Activated B cell treated with CpG ODN at 0.5 μM for 24 hours (primary cell): ENCODE results near the gene SPAG6. TPM values are rescaled to one million over a fixed set of nuclear protein-coding genes. Genes with fewer than 3 reads are reported as not detected.
A peak's percentile ranks its signal among the peaks of the same experiment; 100 is the strongest.

ENCODE experiments used
- ATAC-seq: fragments of 200-7000 bp; cut with Tn5 transposase; one replicate; pipeline ENCODE4 v1.10.0; 2021; ENCODE audit warnings: low read depth, mild to moderate bottlenecking, moderate library complexity
- CTCF ChIA-PET: fragments of 350-600 bp; sonication (Branson Sonifier 250); formaldehyde crosslinking; loops from one replicate; lab custom pipeline; 2021; ENCODE audit warnings: antibody characterized with exemption; lab: Charles Lee
- POLR2A ChIA-PET: fragments of 350-600 bp; sonication (Branson Sonifier 250); formaldehyde crosslinking; loops from one replicate; lab custom pipeline; 2021; ENCODE audit warnings: antibody characterized with exemption; lab: Charles Lee
- DNase-seq: peaks from one replicate; pipeline ENCODE4 v3.0.0; 2022
- H3K27ac Mint-ChIP-seq: one replicate; pipeline ENCODE4 v1.8.0; 2020; ENCODE audit warnings: mixed read lengths
- H3K27me3 Mint-ChIP-seq: one replicate; pipeline ENCODE4 v1.8.0; 2021; ENCODE audit warnings: mixed read lengths
- H3K36me3 Mint-ChIP-seq: one replicate; pipeline ENCODE4 v1.8.0; 2021; ENCODE audit warnings: low read depth, mixed read lengths
- H3K4me1 Mint-ChIP-seq: one replicate; pipeline ENCODE4 v1.8.0; 2021; ENCODE audit warnings: mixed read lengths
- H3K4me3 Mint-ChIP-seq: one replicate; pipeline ENCODE4 v1.8.0; 2020; ENCODE audit warnings: mild to moderate bottlenecking, mixed read lengths
- H3K9me3 Mint-ChIP-seq: one replicate; pipeline ENCODE4 v1.8.0; 2020; ENCODE audit warnings: mixed read lengths
- intact Hi-C: fragments of 100-400 bp; cut with micrococcal nuclease; formaldehyde crosslinking; loops from one replicate; pipeline ENCODE4 v1.15.1; 2024
- total RNA-seq: library from RNA; stranded (reverse); gene quantifications from 2 replicates; pipeline ENCODE4 v1.2.3, GENCODE V29; 2022
- TF ChIP-seq, protein P1 (sequence below): fragments of 200-600 bp; IDR thresholded peaks from one replicate; pipeline ENCODE4 v1.8.0; 2022; ENCODE audit warnings: antibody characterized with exemption, mild to moderate bottlenecking

Gene SPAG6
- total RNA-seq, 1 donor from 2014 or later: 0.62 TPM

DNA sequence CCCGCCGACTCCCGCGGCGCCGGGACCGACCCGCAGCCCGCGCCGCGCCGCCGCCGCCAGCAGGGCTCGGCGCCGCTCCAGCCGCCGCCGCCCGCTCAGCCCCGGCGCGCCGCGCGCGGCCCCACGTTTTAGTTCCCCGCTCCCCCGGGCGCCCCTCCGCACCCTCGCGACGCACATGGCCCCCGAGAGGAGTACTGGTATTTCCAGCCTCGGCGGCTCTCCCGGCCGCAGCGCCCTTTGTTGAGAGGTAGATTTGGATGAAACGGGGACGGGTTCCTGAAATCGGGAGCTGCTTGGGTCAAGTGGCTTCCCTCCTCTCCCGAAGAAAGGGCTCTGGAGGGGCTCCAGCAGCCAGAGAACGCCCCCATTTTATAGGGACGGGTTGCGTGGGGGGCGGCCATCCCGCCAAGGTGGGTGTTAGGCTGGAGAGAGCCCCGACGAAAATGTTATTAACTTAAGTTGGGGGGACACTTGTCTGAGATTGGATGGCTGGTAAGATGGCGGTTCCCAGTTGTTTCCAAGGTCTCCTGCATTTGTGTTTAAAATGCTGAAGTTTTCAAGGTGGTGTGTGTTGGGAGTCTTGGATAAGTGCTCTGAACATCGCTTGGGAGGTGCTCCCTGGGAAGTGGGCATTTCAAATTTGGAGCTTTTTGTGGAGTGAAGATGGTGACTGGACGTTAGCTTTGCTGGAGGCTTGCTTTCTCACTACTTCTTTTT is 23.2 kb upstream of the SPAG6 start:
- POLR2A ChIA-PET: interaction anchor here (1.0 to 2.8 kb wide), 9 partner anchors 9 to 279 kb away, joined by 4 to 41 read pairs (median 7); no protein-coding TSS in a partner anchor
- Mint-ChIP-seq H3K9me3 (no peaks in the 10 kb centered on the region), H3K4me1 (peaks cover 65% of the 10 kb centered on the region), H3K27me3 (no peaks in the 10 kb centered on the region), H3K36me3 (peaks cover 8% of the 10 kb centered on the region), H3K4me3 (peak overlapping the region; percentile 88), H3K27ac (peak overlapping the region; percentile 84)
- intact Hi-C loops: loop anchor here (1.0 to 5.0 kb wide), 5 partner anchors 18 to 400 kb away; partner anchors contain the start of gene DNAJC1
- ATAC-seq: no peak
- TF ChIP-seq, protein P1, sequence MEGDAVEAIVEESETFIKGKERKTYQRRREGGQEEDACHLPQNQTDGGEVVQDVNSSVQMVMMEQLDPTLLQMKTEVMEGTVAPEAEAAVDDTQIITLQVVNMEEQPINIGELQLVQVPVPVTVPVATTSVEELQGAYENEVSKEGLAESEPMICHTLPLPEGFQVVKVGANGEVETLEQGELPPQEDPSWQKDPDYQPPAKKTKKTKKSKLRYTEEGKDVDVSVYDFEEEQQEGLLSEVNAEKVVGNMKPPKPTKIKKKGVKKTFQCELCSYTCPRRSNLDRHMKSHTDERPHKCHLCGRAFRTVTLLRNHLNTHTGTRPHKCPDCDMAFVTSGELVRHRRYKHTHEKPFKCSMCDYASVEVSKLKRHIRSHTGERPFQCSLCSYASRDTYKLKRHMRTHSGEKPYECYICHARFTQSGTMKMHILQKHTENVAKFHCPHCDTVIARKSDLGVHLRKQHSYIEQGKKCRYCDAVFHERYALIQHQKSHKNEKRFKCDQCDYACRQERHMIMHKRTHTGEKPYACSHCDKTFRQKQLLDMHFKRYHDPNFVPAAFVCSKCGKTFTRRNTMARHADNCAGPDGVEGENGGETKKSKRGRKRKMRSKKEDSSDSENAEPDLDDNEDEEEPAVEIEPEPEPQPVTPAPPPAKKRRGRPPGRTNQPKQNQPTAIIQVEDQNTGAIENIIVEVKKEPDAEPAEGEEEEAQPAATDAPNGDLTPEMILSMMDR: no peak
- peak; percentile 30 for DNase-seq
- CTCF ChIA-PET: no interaction called here

DNA sequence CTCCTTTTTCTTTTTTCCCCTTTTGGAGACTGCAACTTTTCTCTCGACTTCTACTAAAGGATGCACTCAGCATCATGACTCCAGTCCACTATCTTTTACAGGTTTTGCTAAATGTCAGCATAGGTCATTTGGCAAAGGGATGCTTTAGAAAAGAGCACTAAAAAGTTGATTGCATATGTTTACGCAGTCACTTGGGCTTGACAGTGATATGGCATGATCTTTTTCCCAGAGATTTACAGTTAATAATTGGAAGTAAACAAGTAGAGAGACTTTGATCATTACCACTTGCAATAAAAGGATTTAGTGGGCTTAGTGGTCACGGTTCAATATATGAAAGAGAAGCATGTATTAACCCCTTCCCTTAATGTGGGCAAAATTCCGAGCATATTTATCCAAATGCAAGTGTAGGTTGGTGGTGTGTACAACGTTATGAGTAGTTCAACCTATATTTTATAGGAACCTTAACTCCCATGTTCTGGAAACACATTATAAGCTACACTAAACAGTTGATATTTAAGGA is 22.6 kb upstream of the SPAG6 start:
- ChIA-PET POLR2A (interaction anchor here (0.6 to 2.8 kb wide), 8 partner anchors 9 to 694 kb away, joined by 3 to 41 read pairs (median 12); no protein-coding TSS in a partner anchor), CTCF (no interaction called here)
- peaks cover 60% of the 10 kb centered on the region for H3K4me1 Mint-ChIP-seq
- DNase-seq (no peak), ATAC-seq (no peak)
- H3K27ac Mint-ChIP-seq: peak overlapping the region; percentile 84
- no peaks in the 10 kb centered on the region for H3K9me3 Mint-ChIP-seq
- H3K4me3 Mint-ChIP-seq: peak overlapping the region; percentile 88
- peaks cover 12% of the 10 kb centered on the region for H3K36me3 Mint-ChIP-seq
- H3K27me3 Mint-ChIP-seq: no peaks in the 10 kb centered on the region
- intact Hi-C loops: loop anchor here (5.0 kb wide), 1 partner anchor 400 kb away; no protein-coding TSS in a partner anchor
- TF ChIP-seq, protein P1: no peak

DNA sequence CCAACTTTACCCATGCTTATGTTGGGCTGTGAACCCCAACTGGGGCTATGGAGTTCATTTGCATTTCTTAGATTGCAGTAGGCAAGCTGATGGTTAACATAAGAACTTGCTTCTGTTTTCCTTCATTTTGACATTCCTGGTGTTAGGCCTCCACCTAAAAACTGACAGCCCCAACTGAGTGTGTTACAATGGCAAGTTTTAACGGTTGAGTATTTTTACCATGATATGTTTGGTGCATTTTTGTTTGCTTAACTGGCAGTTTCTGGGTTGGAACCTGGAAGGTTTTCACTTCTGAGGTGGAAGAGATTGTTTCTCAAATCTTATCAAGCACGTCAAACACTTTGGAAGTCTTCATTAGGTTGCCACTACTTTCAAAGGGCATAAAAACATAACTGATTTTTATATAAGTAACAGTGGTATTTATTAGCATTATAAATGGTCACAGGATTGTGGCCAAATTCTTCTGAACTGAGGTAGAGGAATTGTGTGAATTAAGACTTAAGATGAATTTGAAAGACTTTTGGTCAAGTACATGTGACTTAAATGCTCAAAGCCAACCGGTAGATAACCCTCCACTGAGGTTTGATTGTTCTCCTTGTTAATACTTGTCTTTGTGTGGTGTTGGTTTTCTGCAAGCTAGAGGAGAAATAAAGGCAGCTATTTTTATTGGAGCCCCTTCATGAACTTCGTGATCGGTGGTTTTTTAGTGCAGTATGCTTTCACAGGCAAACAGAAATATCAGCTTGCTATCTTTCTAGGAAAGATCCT is 21.6 kb upstream of the SPAG6 start:
- POLR2A ChIA-PET: interaction anchor here (0.6 to 4.7 kb wide), 6 partner anchors 8 to 693 kb away, joined by 3 to 41 read pairs (median 24); partner anchors contain the start of gene COMMD3
- TF ChIP-seq, protein P1: no peak

DNA sequence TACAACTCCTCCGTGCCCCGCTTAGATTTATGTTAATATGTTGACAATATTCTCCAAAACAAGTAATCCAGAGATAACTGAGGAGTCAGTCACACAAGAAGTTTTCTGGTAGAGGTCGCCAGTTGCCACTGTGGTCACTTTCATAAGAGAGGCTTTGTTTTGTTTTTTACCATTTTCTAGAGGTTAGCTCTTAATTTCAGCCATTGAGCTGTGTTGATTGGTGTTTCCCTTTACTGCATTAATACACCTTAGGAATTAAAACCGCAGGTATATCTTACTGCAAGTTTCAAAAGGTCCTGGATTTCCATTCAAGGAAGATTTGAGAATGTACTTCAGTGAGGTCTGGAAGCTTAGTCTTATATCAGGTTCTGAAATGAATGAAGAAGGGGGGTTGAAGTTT is 20.9 kb upstream of the SPAG6 start:
- H3K36me3 Mint-ChIP-seq: peaks cover 16% of the 10 kb centered on the region
- intact Hi-C loops: loop anchor here (5.0 kb wide), 1 partner anchor 398 kb away; no protein-coding TSS in a partner anchor
- H3K4me1 Mint-ChIP-seq: peaks cover 49% of the 10 kb centered on the region
- H3K27ac Mint-ChIP-seq: peak overlapping the region; percentile 89
- ChIA-PET CTCF (no interaction called here), POLR2A (interaction anchor here (0.9 to 4.7 kb wide), 7 partner anchors 8 to 664 kb away, joined by 3 to 38 read pairs (median 7); partner anchors contain the start of gene COMMD3)
- DNase-seq: no peak
- no peaks in the 10 kb centered on the region for H3K9me3 Mint-ChIP-seq
- TF ChIP-seq, protein P1: no peak
- H3K27me3 Mint-ChIP-seq: no peaks in the 10 kb centered on the region
- ATAC-seq: no peak
- H3K4me3 Mint-ChIP-seq: peak overlapping the region; percentile 90

More for the DNA sequence above, 21.6 kb upstream of the SPAG6 start:
- no peak for DNase-seq
- CTCF ChIA-PET: no interaction called here
- no peak for ATAC-seq
- peak overlapping the region; percentile 90 for H3K4me3 Mint-ChIP-seq
- H3K4me1 Mint-ChIP-seq: peaks cover 52% of the 10 kb centered on the region
- intact Hi-C loops: loop anchor here (5.0 kb wide), 1 partner anchor 399 kb away; no protein-coding TSS in a partner anchor
- peak overlapping the region; percentile 89 for H3K27ac Mint-ChIP-seq
- no peaks in the 10 kb centered on the region for H3K9me3 Mint-ChIP-seq
- peaks cover 12% of the 10 kb centered on the region for H3K36me3 Mint-ChIP-seq
- H3K27me3 Mint-ChIP-seq: no peaks in the 10 kb centered on the region
